Measurements from ENCODE around the gene SLC4A3.

The SLC4A3 gene

DNA sequence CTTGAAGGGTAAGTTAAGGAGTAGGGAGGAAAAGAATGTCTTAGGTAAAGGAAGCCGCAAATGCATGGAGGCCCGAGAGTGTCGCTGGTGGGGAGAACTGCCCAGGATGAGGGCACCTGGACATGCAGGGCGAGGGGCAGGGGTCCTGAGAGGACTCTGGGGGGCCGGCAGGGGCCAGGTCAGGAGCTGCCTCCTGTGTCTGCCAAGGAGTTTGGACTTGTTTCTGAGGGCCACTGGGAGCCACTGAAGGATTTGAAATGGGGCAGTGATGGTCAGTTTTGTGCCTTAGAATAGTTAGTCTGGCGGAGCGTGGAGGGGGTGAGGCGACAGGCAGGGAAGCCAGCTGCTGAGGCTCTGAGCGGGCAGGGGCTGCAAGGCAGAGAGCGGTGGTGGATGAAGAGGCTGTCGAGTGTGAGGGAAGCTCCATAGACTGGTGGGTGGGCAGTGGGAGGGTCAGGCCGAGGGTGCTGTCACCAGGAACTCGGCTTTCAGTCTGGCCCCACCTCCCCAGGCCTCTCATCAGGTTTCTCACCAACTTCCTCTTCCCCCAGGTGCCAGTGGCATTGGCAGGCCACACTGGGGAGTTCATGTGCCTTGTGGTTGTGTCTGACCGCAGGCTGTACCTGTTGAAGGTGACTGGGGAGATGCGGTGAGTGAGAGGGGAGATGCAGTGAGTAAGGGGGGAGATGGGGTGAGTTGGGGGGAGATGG lies 14.7 kb upstream of the SLC4A3 start:
- DNase-seq, result no peak

DNA sequence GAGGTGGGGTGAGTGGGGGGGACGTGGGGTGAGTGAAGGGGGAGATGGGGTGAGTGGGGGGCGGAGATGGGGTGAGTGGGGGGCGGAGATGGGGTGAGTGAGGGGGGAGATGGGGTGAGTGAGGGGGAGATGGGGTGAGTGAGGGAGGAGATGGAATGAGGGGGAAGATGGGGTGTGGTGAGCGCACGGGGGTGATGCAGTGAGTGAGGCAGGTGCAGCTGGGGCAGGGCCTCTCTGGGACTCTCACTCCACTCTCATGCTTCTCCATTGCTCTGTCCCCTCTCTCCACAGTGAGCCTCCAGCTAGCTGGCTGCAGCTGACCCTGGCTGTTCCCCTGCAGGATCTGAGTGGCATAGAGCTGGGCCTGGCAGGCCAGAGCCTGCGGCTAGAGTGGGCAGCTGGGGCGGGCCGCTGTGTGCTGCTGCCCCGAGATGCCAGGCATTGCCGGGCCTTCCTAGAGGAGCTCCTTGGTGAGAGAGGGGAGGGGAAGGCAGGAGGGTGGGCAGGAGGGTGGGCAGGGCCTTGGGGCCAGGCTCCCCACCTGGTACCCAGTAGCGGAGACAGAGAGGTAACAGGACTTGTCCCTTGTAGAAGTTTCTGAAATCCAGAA lies 13.9 kb upstream of the SLC4A3 start:
- no peak for DNase-seq

DNA sequence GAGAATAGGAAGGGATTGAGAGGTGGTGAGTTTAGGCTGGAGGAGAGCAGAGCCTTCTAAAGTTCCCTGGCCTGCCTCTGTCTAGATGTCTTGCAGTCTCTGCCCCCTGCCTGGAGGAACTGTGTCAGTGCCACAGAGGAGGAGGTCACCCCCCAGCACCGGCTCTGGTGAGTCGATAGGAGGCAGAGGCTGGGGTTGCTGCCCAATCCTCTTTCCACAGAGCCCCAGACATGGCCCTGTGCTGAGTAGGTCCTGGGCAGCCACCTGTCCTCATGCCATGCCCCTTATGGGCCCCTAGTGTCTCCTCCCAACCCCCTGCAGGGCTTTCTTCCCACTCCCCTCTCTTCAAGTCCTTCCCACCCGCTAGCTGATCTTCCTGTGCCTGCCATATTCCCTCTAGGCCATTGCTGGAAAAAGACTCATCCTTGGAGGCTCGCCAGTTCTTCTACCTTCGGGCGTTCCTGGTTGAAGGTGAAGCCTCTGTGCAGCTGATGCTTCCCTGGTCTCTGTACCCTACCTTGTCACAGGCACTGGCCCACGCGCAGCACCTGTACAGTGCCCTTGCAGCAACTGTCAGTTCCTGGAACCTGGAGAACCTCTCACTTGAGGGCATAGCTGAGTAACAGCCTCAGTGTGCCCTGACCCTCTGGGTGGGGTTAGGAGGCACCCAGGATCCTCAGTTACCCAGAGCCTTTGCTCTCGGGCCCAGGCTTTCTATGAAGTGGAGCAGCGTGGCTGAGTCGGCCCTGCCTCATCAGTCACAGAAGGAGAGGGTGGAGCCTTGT lies 13.2 kb upstream of the SLC4A3 start:
- no peak for DNase-seq

DNA sequence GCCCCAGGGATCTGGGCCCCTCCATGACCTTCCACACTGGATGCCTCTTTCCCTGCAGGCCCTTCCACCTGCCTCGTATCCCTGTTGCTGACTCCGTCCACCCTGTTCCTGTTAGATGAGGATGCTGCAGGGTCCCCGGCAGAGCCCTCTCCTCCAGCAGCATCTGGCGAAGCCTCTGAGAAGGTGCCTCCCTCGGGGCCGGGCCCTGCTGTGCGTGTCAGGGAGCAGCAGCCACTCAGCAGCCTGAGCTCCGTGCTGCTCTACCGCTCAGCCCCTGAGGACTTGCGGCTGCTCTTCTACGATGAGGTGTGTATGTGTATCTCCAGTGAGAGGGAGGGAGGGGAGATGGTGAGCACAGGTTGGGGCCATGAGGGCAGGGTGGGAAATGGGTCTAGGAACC lies 12.4 kb upstream of the SLC4A3 start:
- DNase-seq, result no peak

DNA sequence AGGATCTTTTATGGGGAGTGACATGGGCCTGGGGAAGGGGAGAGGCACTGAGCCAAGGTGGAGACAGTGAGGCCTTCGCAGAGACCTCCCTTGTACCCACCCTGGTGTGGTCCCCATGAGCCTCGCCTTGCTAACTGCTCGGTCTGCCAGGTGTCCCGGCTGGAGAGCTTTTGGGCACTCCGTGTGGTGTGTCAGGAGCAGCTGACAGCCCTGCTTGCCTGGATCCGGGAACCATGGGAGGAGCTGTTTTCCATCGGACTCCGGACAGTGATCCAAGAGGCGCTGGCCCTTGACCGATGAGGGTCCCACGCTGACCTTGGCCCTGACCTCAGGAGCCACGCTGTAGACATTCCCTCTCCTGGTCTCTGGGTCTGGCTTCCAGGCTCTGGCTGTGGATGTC lies 11.5 kb upstream of the SLC4A3 start:
- no peak for DNase-seq

DNA sequence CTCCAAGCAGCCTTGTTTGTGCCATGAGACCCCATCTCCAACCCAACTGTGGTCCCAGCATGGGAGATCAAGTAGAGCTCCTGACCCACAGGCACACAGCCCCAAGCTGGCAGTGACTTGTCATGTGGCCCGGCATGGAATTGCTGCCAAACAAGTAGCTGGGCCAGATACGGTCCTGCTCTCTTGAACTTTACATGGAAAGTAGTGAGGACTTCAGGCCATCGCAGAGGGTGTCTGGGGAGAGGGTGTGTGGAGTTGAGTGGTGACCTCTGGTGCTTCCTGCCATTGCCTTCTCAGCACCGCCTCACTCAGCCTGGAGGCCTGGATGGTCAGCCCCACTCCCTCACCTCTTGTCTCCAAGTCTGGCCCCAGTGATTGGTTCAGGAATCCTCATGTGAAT lies 10.9 kb upstream of the SLC4A3 start:
- no peak for DNase-seq

DNA sequence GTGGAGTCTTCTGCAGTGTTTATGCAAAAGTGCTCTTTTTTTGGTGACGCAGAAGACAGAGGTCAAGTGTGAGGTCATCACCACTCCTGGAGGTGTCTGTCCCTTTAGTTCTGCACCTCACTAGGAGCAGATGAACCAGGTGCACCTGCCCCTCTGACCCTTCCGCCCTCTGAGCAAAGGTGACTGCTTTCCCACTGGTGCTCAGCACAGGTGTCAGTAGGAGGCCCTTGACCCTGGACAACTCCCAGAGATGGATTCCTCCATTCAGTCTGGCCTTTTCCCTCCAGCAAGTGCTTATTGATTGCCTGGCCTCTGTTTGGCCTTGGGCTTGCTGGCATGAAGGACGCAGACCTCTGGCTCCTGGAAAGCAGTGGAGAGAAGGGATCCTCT lies 8.7 kb upstream of the SLC4A3 start:
- no peak for DNase-seq

DNA sequence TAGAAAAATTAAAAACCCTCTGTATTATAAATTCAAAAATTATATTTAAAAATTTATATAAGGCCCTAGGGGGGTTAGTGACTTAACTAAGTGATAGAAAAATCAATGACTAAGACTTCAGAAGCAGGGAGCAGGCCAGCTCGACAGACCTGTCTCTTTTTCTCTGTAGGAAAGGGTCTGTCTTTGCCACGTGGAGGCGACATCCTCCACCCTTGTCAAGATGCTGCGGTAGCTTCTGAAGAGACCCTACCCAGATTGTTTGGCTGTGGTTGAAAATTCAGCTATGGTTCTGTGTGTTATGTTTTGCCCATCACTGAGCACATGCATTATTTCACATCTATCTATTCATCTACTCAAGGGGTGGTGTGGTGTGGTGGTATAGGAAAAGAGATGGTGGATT lies 8.2 kb upstream of the SLC4A3 start:
- DNase-seq, result no peak

DNA sequence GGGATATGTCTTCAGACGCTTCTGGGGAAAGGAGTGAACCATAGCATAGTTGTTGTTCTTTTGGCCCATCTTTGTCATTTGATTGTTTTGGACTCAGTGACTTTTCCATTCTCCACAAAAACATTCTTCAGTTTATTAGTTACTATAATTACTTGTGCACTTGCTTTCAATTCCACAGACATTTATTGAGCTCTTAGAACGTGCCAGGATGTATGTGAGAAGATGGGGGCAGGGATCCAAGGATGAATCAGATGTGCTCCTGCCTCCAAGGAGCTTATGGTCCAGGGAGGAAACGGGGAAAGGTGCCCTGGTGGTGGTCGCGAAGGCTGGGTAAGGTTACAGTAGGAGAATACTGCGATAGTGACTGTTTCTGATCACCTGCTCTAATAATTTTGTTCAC lies 6.9 kb upstream of the SLC4A3 start:
- no peak for DNase-seq

DNA sequence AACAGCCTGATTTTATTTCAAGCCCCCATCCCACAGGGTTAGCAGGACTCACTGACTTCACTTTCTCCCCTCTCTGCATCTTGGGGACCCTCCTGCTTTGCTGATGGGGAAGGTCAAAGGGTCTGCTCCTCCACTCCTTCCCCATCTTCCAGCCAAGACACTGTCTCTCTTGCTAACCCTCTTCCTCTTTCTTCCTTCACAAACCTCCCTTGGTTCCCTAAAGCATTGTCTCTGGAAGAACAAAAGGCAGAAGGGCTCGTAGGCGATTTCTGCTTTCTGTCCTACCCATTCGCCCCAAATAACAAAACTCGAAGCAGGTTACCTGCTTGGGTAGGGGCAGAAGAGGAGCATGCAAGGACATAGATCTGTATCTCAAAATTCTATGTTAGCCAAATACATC lies 5.5 kb upstream of the SLC4A3 start:
- no peak for DNase-seq

DNA sequence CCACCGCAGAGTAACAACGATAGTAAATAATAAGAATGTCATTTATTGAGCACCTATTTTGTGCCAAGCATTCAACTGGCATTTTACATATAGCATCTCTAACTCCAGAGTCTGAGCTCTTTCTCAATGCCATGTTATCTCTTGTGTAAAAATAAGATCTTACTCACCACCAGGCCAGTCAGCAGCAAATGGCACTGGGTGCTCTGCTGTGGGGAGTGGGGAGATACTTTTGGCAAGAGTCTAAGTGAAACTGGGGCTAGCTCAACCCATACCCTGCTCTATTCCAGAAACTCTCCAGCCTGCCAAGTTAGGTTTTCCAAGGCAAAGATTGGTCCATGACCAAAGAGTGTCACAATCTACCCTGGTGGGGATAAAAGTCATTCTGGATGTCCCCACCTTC lies 5.0 kb upstream of the SLC4A3 start:
- DNase-seq, result no peak

DNA sequence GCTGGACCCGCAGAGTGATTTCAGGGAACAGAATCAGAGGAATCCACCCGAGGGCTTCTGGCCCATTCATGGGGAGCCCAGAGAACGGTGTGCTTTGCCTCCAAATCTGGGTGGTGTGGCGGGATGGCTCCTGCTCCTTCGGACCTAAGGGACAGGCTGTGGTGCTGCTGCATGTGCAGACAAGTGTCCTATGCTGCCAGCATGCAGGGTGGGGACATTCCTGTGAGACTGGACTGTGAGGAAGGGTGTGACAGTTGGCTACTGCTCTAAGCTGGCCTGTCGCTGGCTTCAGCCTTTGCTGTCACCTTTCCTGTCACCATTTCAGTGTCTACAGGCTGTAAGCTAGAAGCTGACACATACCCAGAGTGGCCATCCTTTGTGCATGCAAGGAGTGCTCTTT lies 2.9 kb upstream of the SLC4A3 start:
- DNase-seq, result no peak

DNA sequence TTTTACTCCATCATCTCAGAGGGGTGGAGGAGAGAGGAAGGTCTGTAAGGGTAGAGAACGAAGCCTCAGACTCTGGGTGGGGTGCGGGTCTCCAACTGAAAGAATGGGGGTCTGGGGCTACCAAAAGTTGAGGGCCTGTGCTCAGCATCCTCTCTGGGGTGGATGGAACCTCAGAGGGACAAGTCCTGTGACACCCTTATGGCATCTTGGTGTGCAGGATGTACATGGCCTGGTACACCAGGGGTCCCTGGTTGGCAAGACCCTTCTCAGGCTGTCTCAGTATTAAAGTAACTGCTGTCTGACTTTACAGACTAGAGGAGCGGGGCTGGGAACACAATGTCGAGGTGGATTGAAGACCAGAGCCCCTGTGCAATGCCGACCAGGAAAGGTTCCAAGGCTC lies 2.3 kb upstream of the SLC4A3 start:
- DNase-seq, result no peak

DNA sequence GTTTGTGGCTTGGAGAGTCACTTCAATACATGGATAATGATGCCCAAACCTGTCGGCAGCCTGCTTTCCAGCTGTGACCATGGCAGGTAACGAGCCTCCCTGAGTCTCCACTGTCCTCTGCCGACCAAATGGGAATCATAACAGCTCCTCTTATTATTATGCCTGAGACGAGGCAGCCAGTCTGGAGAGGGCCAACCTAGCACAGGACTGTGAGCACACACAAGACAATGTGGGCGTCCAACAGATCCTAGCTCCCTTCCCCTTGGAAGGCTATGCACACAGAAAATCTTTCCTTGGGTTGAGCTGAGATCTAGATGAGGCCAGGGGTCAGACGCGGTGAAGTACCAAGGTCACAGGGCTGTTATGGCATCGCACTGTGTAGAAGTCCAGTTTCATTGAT lies 890 bp upstream of the SLC4A3 start:
- DNase-seq, result no peak

DNA sequence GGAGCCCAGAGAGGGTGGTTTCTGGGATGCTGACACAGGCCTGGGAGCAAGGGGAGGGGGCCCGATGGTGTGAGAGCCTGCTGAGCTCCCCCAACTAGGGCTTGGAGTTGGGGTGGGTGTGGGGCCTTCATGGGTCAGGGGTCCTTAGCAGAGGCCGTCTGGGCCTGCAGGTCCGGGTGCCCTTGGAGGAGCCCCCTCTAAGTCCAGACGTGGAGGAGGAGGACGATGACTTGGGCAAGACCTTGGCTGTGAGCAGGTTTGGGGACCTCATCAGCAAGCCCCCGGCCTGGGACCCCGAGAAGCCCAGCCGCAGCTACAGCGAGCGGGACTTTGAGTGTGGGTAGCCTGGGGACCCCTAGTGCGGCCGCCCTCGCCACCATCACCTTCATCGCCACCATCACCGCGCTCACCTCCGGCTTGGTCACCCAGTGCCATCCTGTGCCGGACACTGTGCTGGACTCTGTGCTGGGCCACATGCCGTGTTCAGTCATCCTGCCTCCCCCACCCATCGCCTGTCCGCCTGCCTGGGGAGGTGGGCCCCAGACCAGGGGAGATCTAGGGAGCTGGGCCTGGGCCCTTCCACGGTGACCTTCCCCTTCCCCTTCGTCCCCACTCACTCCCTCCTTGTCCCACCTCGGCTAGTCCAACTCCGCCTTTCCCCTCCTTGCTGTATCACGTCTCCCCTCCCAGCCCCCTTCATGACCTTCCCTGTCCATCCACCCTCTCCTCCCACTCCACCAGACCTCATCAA lies 980 bp downstream of the SLC4A3 start:
- no peak for DNase-seq

DNA sequence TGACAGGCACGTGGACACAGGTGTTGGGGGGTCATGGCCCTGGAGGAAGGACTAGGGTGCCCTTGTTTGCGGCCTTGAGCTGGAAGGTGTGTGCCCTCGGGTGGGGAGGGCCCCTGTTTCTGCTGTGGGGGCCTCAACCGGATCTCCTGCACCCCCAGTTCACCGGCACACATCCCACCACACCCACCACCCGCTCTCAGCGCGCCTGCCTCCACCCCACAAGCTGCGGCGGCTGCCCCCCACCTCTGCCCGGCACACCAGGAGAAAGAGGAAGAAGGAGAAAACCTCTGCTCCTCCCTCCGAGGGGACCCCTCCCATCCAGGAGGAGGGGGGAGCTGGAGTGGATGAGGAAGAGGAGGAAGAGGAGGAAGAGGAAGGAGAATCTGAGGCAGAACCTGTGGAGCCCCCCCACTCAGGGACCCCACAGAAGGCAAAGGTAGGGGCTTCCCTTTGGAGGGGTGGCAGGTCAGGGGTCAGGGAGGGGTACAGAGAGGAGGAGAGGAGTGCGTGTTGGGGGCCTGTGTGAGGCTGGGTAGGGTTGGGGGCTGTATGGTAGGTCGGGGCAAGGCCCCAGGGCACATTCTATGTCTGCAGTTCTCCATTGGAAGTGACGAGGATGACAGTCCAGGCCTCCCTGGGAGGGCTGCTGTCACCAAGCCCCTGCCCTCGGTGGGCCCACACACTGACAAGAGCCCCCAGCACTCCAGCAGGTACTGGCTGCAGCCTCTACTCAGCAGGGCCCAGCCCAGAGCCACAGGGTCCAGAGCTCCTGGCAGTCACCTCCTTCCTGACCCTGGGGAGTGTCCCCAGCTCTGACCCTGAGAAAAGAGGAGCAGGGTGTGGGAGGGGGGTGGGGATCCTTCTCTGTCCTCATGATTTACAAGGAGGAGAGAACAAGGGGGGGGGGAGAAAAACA lies 1.8 kb downstream of the SLC4A3 start:
- DNase-seq, result no peak

DNA sequence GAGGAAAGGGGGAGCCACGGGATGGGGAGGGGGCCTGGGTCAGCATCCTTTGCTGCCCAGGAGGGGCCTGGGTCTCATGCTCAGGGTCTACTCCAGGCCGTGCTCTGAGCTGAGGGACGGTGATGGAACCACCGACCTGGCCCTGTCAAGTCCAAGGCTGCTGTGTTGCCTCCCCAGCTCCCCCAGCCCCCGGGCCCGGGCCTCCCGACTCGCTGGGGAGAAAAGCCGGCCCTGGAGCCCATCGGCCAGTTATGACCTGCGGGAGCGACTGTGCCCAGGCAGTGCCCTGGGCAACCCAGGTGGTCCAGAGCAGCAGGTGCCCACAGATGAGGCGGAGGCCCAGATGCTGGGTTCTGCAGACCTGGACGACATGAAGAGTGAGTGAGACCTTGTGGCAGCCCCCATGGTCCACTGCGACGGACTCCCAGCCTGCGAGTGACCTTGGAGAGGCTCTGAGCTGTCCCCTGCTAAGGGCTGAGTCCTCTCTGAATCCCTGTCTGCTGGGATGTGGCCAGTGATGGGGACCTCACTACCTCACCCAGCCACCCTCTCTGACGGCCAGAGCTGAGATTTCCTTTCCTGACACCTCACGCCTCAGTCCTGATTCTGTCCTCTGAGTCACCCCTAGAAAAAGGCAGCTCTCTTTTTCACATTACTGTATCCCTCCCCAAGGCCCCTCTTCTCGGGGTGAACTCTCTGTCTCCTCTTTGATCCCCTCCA lies 2.7 kb downstream of the SLC4A3 start:
- no peak for DNase-seq

DNA sequence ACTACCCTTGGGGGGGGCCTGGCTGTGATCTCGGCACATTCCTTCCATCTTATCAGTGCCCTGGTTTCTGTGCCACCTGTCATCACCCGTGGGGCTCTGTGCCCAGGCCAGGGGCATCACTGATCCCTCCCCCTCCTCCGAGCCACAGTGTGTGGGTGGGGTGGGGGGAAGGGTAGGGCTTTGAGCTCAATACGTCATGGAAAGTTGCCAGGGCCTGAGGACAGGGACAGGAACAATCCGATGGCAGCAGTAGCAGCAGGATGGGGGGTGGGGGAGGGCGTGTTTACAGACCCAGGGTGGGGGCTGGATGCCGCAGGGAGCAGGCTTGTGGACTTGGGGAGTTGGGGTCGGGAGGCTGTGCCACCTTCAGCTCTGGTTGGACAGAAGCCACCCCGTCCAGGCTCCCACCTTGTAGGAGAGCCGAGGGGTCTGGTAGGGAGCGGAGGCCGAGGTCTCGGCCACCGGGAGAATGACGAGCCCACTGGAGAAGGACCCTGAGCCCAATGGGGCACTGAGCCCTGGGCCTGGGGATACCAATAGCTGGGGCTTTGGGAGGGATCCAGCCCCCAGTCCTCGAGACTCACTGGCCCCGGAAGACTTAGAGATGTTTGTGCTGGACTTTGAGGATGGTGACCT lies 3.5 kb downstream of the SLC4A3 start:
- no peak for DNase-seq

DNA sequence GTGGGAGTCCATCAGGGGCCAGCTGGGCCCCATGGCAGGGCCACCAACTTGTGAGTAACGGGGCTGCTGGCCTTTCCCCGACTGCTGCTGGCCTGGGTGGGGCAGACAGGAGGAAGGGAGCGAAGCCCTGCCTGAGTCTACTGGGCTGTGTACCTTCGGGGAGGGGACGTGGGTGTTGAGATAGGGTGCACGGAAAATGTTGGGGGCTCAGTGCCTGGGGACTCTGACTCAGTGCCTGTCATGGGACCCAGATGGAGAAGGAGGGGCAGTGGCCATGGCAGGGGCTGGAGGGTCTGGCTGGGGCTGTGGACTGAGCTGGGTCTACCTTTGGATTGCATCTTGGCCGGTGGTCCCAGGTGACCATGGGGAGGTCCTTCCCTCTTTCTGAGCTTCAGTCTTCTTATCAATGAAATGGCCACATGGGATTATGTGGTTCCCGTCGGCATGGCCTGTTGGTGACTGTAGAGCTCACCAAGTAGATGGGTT lies 4.0 kb downstream of the SLC4A3 start:
- DNase-seq, result no peak

DNA sequence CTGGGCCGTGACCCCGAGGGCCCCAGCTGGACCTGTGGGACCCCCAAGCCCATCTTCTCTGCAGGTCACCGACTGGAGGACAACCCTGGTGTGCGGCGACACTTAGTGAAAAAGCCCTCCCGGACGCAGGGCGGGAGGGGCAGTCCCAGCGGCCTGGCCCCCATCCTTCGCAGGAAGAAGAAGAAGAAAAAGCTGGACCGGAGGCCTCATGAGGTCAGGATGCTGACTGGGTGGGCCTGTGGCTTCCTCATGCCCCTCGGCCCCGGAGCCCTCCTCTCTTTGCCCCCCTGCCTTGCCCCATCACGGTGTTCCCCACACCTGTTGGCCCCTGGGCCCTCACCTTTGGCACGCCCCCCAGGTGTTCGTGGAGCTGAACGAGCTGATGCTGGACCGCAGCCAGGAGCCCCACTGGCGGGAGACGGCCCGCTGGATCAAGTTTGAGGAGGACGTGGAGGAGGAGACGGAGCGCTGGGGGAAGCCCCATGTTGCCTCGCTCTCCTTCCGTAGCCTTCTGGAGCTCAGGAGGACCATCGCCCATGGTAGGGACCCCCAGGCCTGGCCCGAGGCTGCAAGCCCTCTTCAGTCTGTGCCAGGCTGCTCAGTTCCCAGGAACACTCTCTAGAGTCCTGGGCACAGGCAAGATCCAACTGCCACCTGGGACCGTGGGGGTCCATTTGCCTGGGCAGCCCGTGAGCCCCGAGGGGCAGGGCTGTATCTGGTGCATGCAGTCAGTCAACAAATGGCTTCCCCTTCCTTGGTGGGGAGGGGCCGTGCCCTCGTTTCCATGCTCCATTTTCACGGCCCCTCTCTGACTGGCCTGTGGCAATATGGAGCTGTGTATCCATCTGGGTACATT lies 4.7 kb downstream of the SLC4A3 start:
- no peak for DNase-seq
